SW480 (cell line): Measurements from ENCODE around the gene IREB2.
"Not testable (repeated sequence)": the region's sequence is repeated elsewhere in the genome, so short reads cannot be mapped to it uniquely, and the experiment has no call there.

Experiments used
- DNase-seq: peaks from one replicate; pipeline ENCODE4 v3.0.0-alpha.2; 2016; ENCODE audit warnings: low spot score

Gene IREB2

DNA sequence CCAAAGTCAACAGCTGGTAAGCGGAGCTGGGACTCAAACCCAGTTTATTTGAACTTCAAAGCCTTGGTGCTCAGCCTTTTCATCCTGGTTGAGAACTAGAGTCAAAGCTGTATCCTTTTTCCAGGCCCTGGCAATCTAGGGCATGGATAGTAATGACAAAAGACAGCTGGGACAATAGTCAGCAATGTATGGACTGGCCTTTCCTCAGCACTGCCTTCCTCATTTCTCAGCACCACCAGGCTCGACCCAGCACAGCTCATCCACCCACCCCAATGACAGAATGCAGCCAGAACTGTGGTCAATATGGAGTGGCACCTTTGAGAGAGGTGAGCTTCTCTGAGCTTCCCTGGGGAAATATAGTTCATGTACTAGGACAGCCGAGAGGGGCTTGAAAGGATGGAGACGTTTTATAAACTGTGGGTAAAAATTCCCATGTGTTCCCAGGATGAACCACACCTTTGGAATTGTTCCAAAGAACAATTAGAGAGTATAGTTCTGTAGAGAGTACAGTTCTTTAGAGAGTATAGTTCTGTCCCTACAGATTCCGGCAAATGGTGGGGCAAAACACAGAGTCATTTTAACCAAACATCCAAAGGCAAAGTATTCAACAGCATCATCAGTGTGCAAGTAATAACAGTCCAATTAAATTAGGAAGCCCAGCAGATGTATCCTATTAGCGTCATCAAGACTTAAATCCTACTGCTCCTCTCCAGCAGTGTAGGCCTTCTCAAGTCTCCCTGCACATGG, 30.2 kb upstream of the IREB2 start:
- DNase-seq = no peak

DNA sequence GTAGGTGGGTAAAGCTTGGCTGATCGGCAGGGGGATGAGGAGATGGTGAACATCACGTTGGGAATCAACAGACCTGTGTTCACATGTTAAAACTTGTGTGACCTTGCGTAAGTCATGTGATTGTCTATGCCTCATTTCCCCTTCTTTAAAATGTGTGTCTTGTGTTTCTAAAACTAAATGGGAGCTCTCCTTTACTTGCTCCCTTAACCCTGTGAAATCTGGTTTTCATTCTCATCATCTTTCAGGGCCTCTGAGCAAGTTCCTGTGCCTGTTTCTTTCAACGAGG, 29.7 kb upstream of the IREB2 start:
- DNase-seq = no peak

DNA sequence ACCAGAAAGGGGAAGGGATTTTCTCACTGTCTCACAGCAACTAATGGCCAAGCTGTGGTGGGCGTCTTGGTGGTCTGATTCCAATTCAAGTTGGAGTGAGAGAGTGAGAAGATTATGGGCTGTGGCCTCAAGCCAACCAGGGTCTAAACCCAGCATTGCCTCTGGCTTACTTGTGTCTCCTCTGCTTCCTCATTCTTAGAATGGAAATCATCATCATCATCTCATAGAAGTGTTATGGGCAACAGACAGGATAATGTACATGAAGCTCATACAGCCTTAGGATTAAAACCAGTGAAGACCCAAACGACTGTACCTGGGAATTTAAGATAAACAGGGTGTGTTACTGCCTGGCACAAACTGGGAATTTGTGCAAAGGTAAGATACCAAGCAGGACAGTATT, 29.1 kb upstream of the IREB2 start:
- no peak for DNase-seq

DNA sequence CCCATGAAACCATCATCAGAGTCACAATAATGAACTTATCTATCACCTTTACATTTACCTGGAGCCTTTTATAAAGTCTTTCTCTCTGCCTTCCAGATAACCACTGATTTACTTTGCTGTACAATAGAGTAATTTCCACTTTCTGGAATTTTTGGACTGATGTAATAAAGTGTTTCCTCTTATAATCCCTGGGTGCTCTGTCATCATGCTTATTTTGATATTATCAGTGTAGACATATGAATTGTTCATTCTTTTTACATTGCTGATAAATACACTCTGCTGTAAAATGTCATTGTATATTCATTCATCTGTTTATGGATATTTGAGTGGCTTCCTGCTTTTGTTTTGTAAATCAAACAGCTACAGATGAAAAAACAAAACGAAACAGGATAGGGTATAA, 27.0 kb upstream of the IREB2 start:
- no peak for DNase-seq

- no peak for DNase-seq
Measured at GRCh38 chr15:78414621-78415250, 23.3 kb upstream of the IREB2 start.

- peak; percentile 59 for DNase-seq
Measured at GRCh38 chr15:78415284-78415683, 22.7 kb upstream of the IREB2 start.

GRCh38 chr15:78417754-78418630, 20.0 kb upstream of the IREB2 start:
- peak; percentile 41 for DNase-seq

- DNase-seq = no peak
Measured at GRCh38 chr15:78418686-78419085, 19.3 kb upstream of the IREB2 start.

- DNase-seq = no peak
Measured at GRCh38 chr15:78419367-78419766, 18.6 kb upstream of the IREB2 start.

GRCh38 chr15:78420220-78420619, 17.8 kb upstream of the IREB2 start:
- no peak for DNase-seq

DNA sequence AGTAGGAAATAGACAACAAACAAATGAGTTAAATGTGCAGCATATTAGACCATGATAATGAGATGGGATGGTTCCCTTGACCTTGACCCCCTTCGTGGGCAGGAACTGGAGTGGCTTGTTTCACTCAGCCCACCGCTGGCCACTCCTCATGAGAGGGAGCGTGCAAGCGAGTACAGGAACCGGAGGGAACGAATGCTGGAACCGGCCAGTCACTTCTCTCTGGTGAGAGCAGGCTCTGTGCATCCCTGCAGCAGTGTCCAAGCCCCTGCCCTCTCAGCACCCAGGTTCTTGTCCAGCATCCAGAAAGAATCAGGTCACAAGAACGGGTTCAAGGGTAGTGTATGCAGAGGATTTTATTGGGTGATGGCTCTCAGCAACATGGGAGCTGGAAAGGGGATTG, 17.2 kb upstream of the IREB2 start:
- DNase-seq = no peak

GRCh38 chr15:78421238-78421965, 16.6 kb upstream of the IREB2 start:
- no peak for DNase-seq

DNA sequence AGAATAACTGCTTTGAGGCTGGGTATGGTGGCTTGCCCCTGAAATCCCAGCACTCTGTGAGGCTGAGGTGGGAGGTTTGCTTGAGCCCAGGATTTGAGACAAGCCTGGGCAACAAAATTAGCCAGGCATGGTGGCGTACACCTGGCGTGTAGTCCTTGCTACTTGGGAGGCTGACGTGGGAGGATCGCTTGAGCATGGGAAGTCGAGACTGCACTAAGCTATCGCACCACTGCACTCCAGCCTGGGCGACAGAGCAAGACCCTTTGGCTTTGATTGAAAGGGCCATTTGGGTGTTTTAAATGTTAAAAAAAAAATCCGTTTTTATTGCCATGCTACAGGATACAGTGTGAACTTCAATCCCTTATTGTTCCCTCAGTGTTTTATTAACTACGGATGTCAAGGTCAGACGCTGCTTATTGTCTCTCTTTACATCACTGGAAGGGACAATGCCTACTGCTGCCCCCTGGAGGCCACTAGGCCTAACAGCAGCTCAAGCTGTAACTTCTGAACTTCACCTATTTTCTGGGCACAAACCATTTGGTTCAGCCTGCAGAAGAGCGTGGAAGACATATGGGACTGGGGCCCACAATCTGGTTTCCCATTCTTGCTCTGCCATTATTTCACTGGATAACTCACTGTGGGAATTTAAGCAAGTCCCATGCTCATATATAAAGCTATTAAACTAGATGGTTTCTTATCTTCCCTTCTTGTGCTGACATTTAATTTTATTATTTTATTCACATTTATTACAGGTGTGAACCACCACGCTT, 15.3 kb upstream of the IREB2 start:
- DNase-seq = peak; percentile 68

DNA sequence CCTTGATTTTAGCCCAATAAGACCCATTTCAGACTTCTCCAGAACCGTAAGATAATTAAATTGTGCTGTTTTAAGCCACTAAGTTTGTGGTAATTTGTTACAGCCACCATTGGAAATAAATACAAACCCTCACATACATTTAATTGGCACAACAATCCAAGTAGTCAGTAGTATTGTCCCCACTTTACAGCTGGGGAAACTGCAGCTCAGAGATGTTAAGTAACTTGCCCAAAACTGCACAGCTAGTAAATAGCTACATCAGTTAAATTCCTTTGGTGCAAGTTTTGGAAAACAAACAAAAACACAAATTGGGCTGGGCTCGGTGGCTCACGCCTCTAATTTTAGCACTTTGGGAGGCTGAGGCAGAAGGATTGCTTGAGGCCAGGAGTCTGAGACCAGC, 13.3 kb upstream of the IREB2 start:
- no peak for DNase-seq

- DNase-seq = no peak
Measured at GRCh38 chr15:78425643-78426042, 12.4 kb upstream of the IREB2 start.

GRCh38 chr15:78426300-78426699, 11.7 kb upstream of the IREB2 start:
- no peak for DNase-seq

DNA sequence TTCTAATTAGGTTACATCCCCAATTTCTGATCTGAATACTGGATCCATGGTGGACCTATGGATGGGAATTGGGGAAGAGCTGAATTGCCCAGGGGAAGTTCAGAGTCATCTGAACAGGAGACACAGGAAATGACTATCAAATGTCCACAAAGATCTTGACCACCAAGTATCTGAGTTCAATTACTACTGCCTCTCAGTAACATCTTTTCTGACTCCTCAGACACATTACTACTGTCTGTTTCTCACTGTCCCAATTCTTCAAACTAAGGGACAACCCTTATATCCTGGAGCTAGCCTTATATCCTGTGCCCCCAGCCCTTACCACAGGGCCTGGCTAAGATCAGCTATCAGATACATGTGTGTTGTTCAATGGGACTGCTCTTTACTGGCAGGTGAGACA, 10.1 kb upstream of the IREB2 start:
- DNase-seq = no peak

GRCh38 chr15:78429477-78429876, 8.5 kb upstream of the IREB2 start:
- DNase-seq = no peak

DNA sequence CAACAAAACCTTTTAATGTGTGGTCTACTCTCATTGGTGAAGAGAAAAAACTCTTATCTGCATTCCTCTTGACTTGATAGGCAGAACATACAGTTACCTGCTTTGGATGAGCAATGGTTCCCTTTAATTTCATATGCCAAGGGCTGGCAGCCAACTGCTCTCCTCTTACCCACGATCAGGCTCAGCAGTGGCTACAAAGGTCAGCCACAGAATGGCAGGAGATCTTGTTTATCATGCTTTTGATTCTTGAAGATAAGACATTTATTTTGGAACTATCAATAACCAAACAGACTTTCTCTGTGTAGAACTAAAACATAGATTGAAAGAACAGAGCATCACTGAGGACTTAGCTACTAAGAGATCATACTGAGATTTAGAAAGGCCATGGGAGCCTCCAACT, 6.1 kb upstream of the IREB2 start:
- no peak for DNase-seq

- DNase-seq = no peak
Measured at GRCh38 chr15:78432664-78433063, 5.4 kb upstream of the IREB2 start.

DNA sequence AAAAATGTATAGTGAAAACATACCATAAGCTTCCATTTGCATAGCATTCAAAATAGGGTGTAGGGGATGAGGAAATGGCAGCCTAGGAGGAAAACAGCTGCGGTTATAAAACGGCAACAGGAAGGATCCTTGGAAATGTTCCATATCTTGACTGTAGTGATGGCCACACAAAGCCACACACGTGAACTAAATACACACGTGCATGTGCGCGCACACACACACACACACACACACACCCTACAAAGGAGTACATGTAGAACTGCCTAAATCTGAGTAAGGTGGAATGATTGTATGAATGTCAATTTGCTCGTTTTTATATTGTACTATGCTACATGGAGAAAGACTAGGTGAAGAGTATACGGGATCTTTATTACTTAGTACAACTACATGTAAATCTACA, 3.9 kb upstream of the IREB2 start:
- no peak for DNase-seq

DNA sequence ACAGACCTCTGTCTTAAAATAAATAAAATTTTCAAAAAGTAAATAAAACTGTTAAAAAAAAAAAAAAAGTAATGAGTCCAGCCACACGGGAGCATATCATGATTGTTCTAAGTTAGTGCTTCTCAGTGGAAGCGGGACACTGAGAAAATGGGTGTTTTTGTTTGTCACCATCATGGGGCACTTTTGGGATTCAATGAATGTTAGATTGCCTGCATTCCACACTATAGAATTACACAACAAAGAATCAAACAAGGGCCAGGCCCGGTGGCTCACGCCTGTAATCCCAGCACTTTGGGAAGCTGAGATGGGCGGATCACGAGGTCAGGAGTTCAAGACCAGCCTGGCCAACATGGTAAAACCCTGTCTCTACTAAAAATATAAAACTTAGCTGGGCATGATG, 3.3 kb upstream of the IREB2 start:
- not testable (repeated sequence) for DNase-seq
